K562 (cell line): ENCODE results near the gene HEPHL1. TPM values are rescaled to one million over a fixed set of nuclear protein-coding genes. Genes with fewer than 3 reads are reported as not detected.

Source experiments
- BDP1 ChIP-seq: IDR thresholded peaks from 3 replicates; pipeline ENCODE4 v1.6.1; 2011; ENCODE audit not compliant: insufficient read length, insufficient read depth
- NFIX ChIP-seq: fragments of 250-450 bp; sonication (Bioruptor Pico); IDR thresholded peaks from 2 replicates; pipeline ENCODE4 v1.4.0; 2020; ENCODE audit warnings: low read depth, mild to moderate bottlenecking, moderate library complexity
- NFXL1 ChIP-seq: fragments of 450-650 bp; formaldehyde crosslinking; IDR thresholded peaks from 2 replicates; pipeline ENCODE4 v1.4.0; 2021; ENCODE audit warnings: mild to moderate bottlenecking
- NR2F6 ChIP-seq: fragments of 450-650 bp; formaldehyde crosslinking; IDR thresholded peaks from 2 replicates; pipeline ENCODE4 v1.4.0; 2020; ENCODE audit warnings: mild to moderate bottlenecking
- RBM22 ChIP-seq: fragments of 200-400 bp; formaldehyde crosslinking; IDR thresholded peaks from 2 replicates; pipeline ENCODE4 v1.6.1; 2018; ENCODE audit warnings: low read length, low read depth; ENCODE audit not compliant: poor library complexity, severe bottlenecking
- ZBTB40 ChIP-seq, 2 experiments: fragments of 450-650 bp in 1 of 2; sonication (generic) in 1 of 2; formaldehyde crosslinking in 1 of 2; IDR thresholded peaks; 2 replicates each; pipeline versions ENCODE4 v1.7.1 to v1.9.0; 2016 to 2022; ENCODE audit warnings: inconsistent platforms in 1 of 2, mild to moderate bottlenecking in 1 of 2, missing genetic modification reagents in 1 of 2
- polyA plus RNA-seq, 8 experiments: library from polyadenylated mRNA; depleted of rRNA in 4 of 8; stranded (reverse) in 5 of 8; unstranded in 3 of 8; fragments of >200 nt; fragmentation: Nextera tagmentation in 2 of 8; fragmentation: Illumina TruSeq in 1 of 8; extraction: Ambion mirVana in 2 of 8; extraction: Trizol in 1 of 8; gene quantifications; 2 replicates each; pipeline versions ENCODE4 v1.2.1 to v1.2.3, GENCODE V29; 2011 to 2014; ENCODE audit warnings: inconsistent platforms in 1 of 8, missing spikeins in 1 of 8
- total RNA-seq, 7 experiments: library from RNA; depleted of rRNA in 6 of 7; stranded (reverse); fragments of >200 nt in 6 of 7; fragmentation: Illumina TruSeq in 2 of 7; extraction: Trizol in 2 of 7; gene quantifications; 2 replicates each; pipeline versions ENCODE4 v1.2.1 to v1.2.3, GENCODE V29; 2011 to 2021; ENCODE audit warnings: low replicate concordance in 1 of 7

HEPHL1 gene
- total and polyA plus RNA-seq, 9 of the 15 experiments (the other 6 are each of a cell fraction or from before 2014, with no cell fraction given): 0.01 TPM; not detected in 8

- TF ChIP-seq ZBTB40 (IDR thresholded peaks at IDR 0.05) (no peak), ZBTB40 (CRISPR knock-in tag; IDR thresholded peaks at IDR 0.05) (no peak), NFXL1 (CRISPR knock-in tag) (no peak), NFIX (CRISPR knock-in tag) (no peak), BDP1 (no peak), NR2F6 (no peak), RBM22 (no peak)
Measured at GRCh38 chr11:94032066-94032465, 10.9 kb downstream of the HEPHL1 start (continued).
